AG09309 (cell line): ENCODE results near the gene PLOD1.

Experiments
- DNase-seq: peaks from one replicate; pipeline ENCODE4 v3.0.0-alpha.2; 2010; ENCODE audit warnings: low read depth
- H3K4me3 ChIP-seq: 2 replicates; pipeline ENCODE4 v1.5.1; 2011; ENCODE audit warnings: mild to moderate bottlenecking, low read depth, low read length, moderate library complexity; ENCODE audit not compliant: control insufficient read depth
- TF ChIP-seq, protein P1 (sequence below): IDR thresholded peaks from 2 replicates; pipeline ENCODE4 v1.5.1; 2011; ENCODE audit warnings: mild to moderate bottlenecking, low read depth, low read length, inconsistent platforms; ENCODE audit not compliant: insufficient read depth, control insufficient read depth; ENCODE audit errors: missing control alignments

The PLOD1 gene

DNA sequence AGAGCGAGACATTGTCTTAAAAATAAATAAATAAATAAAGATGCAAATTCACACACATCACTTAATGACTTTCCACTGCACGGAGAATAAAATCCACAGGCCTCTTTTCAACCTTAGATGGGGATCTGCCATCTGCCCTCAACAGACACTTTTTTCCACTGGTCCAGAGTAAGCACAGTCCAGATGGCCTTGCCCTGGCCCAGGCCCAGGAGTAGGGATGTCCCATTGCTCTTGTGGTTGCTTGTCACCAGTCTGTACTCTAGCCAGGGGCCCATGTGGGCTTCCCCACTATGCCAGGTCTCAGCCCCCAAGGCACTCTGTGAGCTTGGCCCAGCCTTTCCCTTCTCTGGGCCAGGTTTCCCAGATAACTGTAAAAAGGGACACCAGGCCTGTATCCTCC is 17.4 kb downstream of the PLOD1 start:
- no peak overlapping the region for H3K4me3 ChIP-seq
- TF ChIP-seq, protein P1, sequence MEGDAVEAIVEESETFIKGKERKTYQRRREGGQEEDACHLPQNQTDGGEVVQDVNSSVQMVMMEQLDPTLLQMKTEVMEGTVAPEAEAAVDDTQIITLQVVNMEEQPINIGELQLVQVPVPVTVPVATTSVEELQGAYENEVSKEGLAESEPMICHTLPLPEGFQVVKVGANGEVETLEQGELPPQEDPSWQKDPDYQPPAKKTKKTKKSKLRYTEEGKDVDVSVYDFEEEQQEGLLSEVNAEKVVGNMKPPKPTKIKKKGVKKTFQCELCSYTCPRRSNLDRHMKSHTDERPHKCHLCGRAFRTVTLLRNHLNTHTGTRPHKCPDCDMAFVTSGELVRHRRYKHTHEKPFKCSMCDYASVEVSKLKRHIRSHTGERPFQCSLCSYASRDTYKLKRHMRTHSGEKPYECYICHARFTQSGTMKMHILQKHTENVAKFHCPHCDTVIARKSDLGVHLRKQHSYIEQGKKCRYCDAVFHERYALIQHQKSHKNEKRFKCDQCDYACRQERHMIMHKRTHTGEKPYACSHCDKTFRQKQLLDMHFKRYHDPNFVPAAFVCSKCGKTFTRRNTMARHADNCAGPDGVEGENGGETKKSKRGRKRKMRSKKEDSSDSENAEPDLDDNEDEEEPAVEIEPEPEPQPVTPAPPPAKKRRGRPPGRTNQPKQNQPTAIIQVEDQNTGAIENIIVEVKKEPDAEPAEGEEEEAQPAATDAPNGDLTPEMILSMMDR: no peak
- no peak for DNase-seq

DNA sequence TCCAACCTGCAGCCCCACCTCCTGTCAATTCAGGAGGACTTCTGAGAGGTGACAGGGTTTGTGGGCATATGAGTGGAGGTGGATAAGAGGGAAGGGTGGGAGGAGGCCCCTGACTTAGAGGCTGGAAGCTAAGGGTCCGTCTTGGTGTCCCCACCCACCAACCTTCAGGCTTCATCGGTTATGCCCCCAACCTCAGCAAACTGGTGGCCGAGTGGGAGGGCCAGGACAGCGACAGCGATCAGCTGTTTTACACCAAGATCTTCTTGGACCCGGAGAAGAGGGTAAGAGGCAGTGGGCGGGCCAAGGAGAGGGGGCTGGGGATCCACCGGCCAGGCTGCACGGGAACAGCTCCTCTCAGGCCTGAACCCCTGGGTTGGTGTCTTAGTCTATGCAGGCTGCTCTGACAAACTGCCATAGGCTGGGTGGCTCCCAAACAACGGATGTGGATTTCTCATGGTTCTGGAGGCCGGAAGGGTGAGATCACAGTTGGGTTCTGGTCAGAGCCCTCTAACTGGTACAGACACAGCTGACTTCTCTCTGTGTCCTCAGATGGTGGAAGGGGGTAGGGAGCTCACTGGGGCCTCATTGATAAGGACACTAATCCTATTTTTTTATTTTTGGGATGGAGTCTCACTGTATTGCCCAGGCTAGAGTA is 18.1 kb downstream of the PLOD1 start:
- TF ChIP-seq, protein P1: no peak

DNA sequence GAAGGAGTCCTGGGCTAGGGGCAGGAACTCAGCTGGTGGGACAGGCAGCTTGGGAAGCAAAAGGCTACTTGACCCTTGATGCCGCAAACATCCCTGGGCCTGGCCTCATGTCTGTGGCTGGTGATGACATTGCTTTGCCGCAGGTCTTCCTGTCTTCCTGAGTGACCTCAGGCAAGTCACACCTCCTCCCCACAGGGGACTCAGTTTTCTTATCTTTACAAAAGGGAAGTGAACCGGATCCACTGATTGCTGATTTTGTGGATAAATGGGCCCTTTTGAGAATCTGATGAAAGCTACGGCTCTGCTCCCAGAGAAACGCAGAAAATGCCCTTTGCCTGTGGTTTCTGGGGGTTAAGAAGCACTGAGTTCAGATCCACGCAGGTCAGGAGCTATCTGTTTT is 20.7 kb downstream of the PLOD1 start:
- no peak overlapping the region for H3K4me3 ChIP-seq
- no peak for DNase-seq
- TF ChIP-seq, protein P1: no peak

More for the DNA sequence above, 18.1 kb downstream of the PLOD1 start:
- no peak overlapping the region for H3K4me3 ChIP-seq
- no peak for DNase-seq

DNA sequence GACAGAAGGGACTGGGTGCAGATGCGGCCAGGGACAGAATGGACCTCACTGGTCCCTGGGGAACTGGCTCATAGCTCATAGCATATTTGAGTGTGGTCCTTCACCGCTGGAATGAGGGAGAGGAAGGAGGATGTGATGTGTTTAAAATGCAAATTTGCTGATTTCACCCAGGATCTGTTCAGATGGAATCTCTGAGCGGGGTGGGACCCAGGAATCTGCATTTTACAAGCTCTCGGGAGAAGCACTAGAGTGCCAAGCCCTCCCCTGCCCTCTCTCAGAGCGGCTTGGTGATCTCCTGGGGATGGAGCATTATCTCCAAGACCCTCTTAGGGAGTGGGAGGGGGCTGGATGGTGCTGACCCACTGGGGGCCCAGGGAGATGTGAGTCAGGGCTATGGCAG is 22.9 kb downstream of the PLOD1 start:
- H3K4me3 ChIP-seq: no peak overlapping the region
- no peak for DNase-seq
- TF ChIP-seq, protein P1: no peak

DNA sequence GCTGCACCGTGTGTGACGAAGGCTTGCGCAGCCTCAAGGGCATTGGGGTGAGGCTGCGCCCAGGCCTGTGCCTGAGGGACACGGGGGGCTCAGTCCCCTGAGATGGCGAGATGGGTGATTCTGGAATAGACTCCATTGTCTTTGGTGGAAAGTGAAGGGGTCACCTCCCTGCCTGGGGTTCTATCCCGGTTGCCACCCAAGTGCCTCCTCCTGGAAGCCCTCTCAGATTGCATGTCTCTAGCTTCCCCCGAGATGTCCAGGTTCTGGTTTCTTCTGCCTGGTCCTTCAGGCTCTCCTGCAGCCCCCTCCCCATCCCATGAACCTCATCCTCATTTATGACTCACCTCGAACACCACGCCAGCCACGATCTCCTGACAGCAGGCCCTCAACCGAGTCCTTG is 23.4 kb downstream of the PLOD1 start:
- DNase-seq: no peak
- H3K4me3 ChIP-seq: no peak overlapping the region
- TF ChIP-seq, protein P1: no peak

DNA sequence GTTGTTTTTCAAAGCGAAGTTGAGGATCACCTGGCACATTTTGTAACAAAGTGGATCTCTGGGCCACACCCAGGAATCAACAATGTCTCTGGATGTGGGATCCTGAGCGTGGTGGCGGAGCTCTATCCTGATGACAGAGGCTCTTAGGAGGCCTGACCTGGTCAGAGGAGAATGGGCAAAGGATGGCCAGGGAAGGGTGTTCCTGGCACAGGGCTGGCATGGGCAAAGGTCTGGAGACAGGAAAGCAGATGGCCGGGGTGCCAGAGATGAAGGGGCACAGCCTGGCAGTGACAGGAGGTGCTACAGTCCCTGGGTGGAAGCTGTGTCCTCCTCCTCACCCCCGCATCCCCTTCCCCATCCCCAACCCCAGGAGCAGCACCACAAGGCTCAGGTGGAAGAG is 25.8 kb downstream of the PLOD1 start:
- TF ChIP-seq, protein P1: no peak
- no peak for DNase-seq
- no peak overlapping the region for H3K4me3 ChIP-seq
